ENCODE data around the gene TMEM164. TPM values are rescaled to one million over a fixed set of nuclear protein-coding genes. Genes with fewer than 3 reads are reported as not detected.

Gene TMEM164
- total RNA-seq, 2 donors from 2014 or later: 18.0 to 20.2 TPM

- Histone ChIP-seq H3K4me3 (no peak overlapping the region), H3K36me3 (no peaks in the 10 kb centered on the region), H3K9me3 (no peaks in the 10 kb centered on the region), H3K27ac (no peak overlapping the region), H3K4me1 (ENCODE audit: control insufficient read depth in 1 of 2, low read depth in 2 of 2) (peaks cover 0 to 4% of the 10 kb centered on the region in 2 donors), H3K27me3 (replicated peaks; ENCODE audit: insufficient read depth) (no peaks in the 10 kb centered on the region)
- ATAC-seq (ENCODE audit: insufficient number of reproducible peaks, low FRiP score, low read depth): no peak
- no peak for DNase-seq (ENCODE audit: low spot score)
- TF ChIP-seq, protein P1, sequence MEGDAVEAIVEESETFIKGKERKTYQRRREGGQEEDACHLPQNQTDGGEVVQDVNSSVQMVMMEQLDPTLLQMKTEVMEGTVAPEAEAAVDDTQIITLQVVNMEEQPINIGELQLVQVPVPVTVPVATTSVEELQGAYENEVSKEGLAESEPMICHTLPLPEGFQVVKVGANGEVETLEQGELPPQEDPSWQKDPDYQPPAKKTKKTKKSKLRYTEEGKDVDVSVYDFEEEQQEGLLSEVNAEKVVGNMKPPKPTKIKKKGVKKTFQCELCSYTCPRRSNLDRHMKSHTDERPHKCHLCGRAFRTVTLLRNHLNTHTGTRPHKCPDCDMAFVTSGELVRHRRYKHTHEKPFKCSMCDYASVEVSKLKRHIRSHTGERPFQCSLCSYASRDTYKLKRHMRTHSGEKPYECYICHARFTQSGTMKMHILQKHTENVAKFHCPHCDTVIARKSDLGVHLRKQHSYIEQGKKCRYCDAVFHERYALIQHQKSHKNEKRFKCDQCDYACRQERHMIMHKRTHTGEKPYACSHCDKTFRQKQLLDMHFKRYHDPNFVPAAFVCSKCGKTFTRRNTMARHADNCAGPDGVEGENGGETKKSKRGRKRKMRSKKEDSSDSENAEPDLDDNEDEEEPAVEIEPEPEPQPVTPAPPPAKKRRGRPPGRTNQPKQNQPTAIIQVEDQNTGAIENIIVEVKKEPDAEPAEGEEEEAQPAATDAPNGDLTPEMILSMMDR (IDR thresholded peaks at IDR 0.05): no peak
Observed at GRCh38 chrX:110032534-110033147, 29.7 kb downstream of the TMEM164 start.

- no peaks in the 10 kb centered on the region for H3K9me3 ChIP-seq
- no peak overlapping the region for H3K27ac ChIP-seq
- no peak for DNase-seq (ENCODE audit: low spot score)
- no peaks in the 10 kb centered on the region for H3K36me3 ChIP-seq
- TF ChIP-seq, protein P1 (IDR thresholded peaks at IDR 0.05): no peak
- peaks cover 0 to 3% of the 10 kb centered on the region in 2 donors for H3K4me1 ChIP-seq (ENCODE audit: control insufficient read depth in 1 of 2, low read depth in 2 of 2)
- no peaks in the 10 kb centered on the region for H3K27me3 ChIP-seq (replicated peaks; ENCODE audit: insufficient read depth)
- ATAC-seq (ENCODE audit: insufficient number of reproducible peaks, low FRiP score, low read depth): no peak
- no peak overlapping the region for H3K4me3 ChIP-seq
Observed at GRCh38 chrX:110034036-110034435, 31.1 kb downstream of the TMEM164 start.

GRCh38 chrX:110036162-110037033, 33.5 kb downstream of the TMEM164 start:
- Histone ChIP-seq H3K4me1 (ENCODE audit: control insufficient read depth in 1 of 2, low read depth in 2 of 2) (no peaks in the 10 kb centered on the region), H3K9me3 (no peaks in the 10 kb centered on the region), H3K27ac (no peak overlapping the region), H3K4me3 (no peak overlapping the region), H3K36me3 (no peaks in the 10 kb centered on the region), H3K27me3 (replicated peaks; ENCODE audit: insufficient read depth) (no peaks in the 10 kb centered on the region)
- TF ChIP-seq, protein P1 (IDR thresholded peaks at IDR 0.05): no peak
- ATAC-seq (ENCODE audit: insufficient number of reproducible peaks, low FRiP score, low read depth) (no peak), DNase-seq (ENCODE audit: low spot score) (no peak)

- Histone ChIP-seq H3K9me3 (no peaks in the 10 kb centered on the region), H3K4me3 (no peak overlapping the region), H3K4me1 (ENCODE audit: control insufficient read depth in 1 of 2, low read depth in 2 of 2) (no peaks in the 10 kb centered on the region), H3K27me3 (replicated peaks; ENCODE audit: insufficient read depth) (no peaks in the 10 kb centered on the region), H3K36me3 (no peaks in the 10 kb centered on the region), H3K27ac (no peak overlapping the region)
- ATAC-seq (ENCODE audit: insufficient number of reproducible peaks, low FRiP score, low read depth) (no peak), DNase-seq (ENCODE audit: low spot score) (no peak)
- TF ChIP-seq, protein P1 (IDR thresholded peaks at IDR 0.05): no peak
Observed at GRCh38 chrX:110037178-110037577, 34.3 kb downstream of the TMEM164 start.

- ATAC-seq (ENCODE audit: insufficient number of reproducible peaks, low FRiP score, low read depth) (no peak), DNase-seq (ENCODE audit: low spot score) (no peak)
- H3K27ac ChIP-seq: no peak overlapping the region
- H3K4me1 ChIP-seq (ENCODE audit: control insufficient read depth in 1 of 2, low read depth in 2 of 2): no peaks in the 10 kb centered on the region
- no peaks in the 10 kb centered on the region for H3K9me3 ChIP-seq
- no peaks in the 10 kb centered on the region for H3K36me3 ChIP-seq
- H3K4me3 ChIP-seq: no peak overlapping the region
- TF ChIP-seq, protein P1 (IDR thresholded peaks at IDR 0.05): no peak
- H3K27me3 ChIP-seq (replicated peaks; ENCODE audit: insufficient read depth): no peaks in the 10 kb centered on the region
Observed at GRCh38 chrX:110038900-110039299, 36.0 kb downstream of the TMEM164 start.

All from thoracic aorta (tissue), 2 donors.